Measurements from ENCODE around the gene PDS5B.

GRCh38 chr13:32687275-32687674 is 101.0 kb downstream of the PDS5B start:
- TF ChIP-seq EZH2 (IDR thresholded peaks at IDR 0.05) (no peak), CTCF (IDR thresholded peaks at IDR 0.05 in 2 of 3, conservative IDR thresholded peaks at IDR 0.05 in 1 of 3; ENCODE audit: borderline replicate concordance in 1 of 3, insufficient read depth in 1 of 3, low read depth in 2 of 3, low read length in 2 of 3) (no peak), POLR2AphosphoS5 (IDR thresholded peaks at IDR 0.05; ENCODE audit: low read depth, low read length) (no peak), CEBPB (IDR thresholded peaks at IDR 0.05; ENCODE audit: low read depth) (no peak), POLR2A (IDR thresholded peaks at IDR 0.05; ENCODE audit: borderline replicate concordance, extremely low read depth, insufficient read depth, insufficient read length) (no peak), YY1 (IDR thresholded peaks at IDR 0.05; ENCODE audit: extremely low read depth, insufficient replicate concordance, low read depth, low read length) (no peak), RAD21 (IDR thresholded peaks at IDR 0.05; ENCODE audit: low read depth) (no peak), MAX (IDR thresholded peaks at IDR 0.05) (no peak), ZFX (IDR thresholded peaks at IDR 0.05) (no peak), EGR1 (IDR thresholded peaks at IDR 0.05; ENCODE audit: low read depth) (no peak), ELF1 (IDR thresholded peaks at IDR 0.05; ENCODE audit: borderline replicate concordance, low read depth) (no peak)

Measured in HCT116 (cell line).